Measurements from ENCODE around the gene MRGPRF. TPM values are rescaled to one million over a fixed set of nuclear protein-coding genes. Genes with fewer than 3 reads are reported as not detected.
A peak's percentile ranks its signal among the peaks of the same experiment; 100 is the strongest.
"Not testable (repeated sequence)": the region's sequence is repeated elsewhere in the genome, so short reads cannot be mapped to it uniquely, and the experiment has no call there.

MRGPRF gene
- total and polyA plus RNA-seq, 5 donors from 2014 or later: not detected

- DNase-seq (no peak), ATAC-seq (ENCODE audit: low read depth in 2 of 2) (no peak)
- Mint-ChIP-seq H3K27ac (no peak overlapping the region), H3K27me3 (peaks cover 9% of the 10 kb centered on the region), H3K4me3 (no peak overlapping the region), H3K36me3 (no peaks in the 10 kb centered on the region), H3K4me1 (no peaks in the 10 kb centered on the region), H3K9me3 (peaks cover 0 to 13% (median 0%) of the 10 kb centered on the region in 7 donors)
- Histone ChIP-seq H3K27ac (ENCODE audit: insufficient read depth, low read length, poor library complexity, severe bottlenecking) (no peak overlapping the region), H3K4me1 (ENCODE audit: control insufficient read depth, insufficient read depth, low read length, poor library complexity, severe bottlenecking) (no peaks in the 10 kb centered on the region), H3K9me3 (ENCODE audit: control insufficient read depth in 2 of 2, low read length in 2 of 2) (no peaks in the 10 kb centered on the region), H3K27me3 (ENCODE audit: control insufficient read depth, insufficient read depth, low read length) (no peaks in the 10 kb centered on the region), H3K4me3 (ENCODE audit: low read depth, low read length) (no peak overlapping the region), H3K36me3 (ENCODE audit: control insufficient read depth, insufficient read depth, low read length) (no peaks in the 10 kb centered on the region)
Measured at GRCh38 chr11:68978931-68979594, 34.0 kb downstream of the MRGPRF start.

- DNase-seq: no peak
Measured at GRCh38 chr11:68978626-68978930, 34.5 kb downstream of the MRGPRF start.

GRCh38 chr11:68977781-68978625 is 35.0 kb downstream of the MRGPRF start:
- Histone ChIP-seq H3K9me3 (ENCODE audit: control insufficient read depth in 2 of 2, low read length in 2 of 2) (no peaks in the 10 kb centered on the region), H3K27me3 (ENCODE audit: control insufficient read depth, insufficient read depth, low read length) (no peaks in the 10 kb centered on the region), H3K27ac (ENCODE audit: insufficient read depth, low read length, poor library complexity, severe bottlenecking) (no peak overlapping the region), H3K36me3 (ENCODE audit: control insufficient read depth, insufficient read depth, low read length) (no peaks in the 10 kb centered on the region), H3K4me3 (ENCODE audit: low read depth, low read length) (no peak overlapping the region), H3K4me1 (ENCODE audit: control insufficient read depth, insufficient read depth, low read length, poor library complexity, severe bottlenecking) (no peaks in the 10 kb centered on the region)
- ATAC-seq (ENCODE audit: low read depth in 2 of 2): no peak
- H3K36me3 Mint-ChIP-seq: no peaks in the 10 kb centered on the region
- no peak for DNase-seq
- no peak overlapping the region for H3K4me3 Mint-ChIP-seq
- no peak overlapping the region for H3K27ac Mint-ChIP-seq
- no peaks in the 10 kb centered on the region for H3K4me1 Mint-ChIP-seq
- peaks cover 9% of the 10 kb centered on the region for H3K27me3 Mint-ChIP-seq
- H3K9me3 Mint-ChIP-seq: peaks cover 0 to 13% (median 0%) of the 10 kb centered on the region in 7 donors

More at GRCh38 chr11:68978626-68978930, 34.5 kb downstream of the MRGPRF start:
- Mint-ChIP-seq H3K4me3 (no peak overlapping the region), H3K27me3 (peaks cover 9% of the 10 kb centered on the region), H3K9me3 (peaks cover 0 to 13% (median 0%) of the 10 kb centered on the region in 7 donors), H3K36me3 (no peaks in the 10 kb centered on the region), H3K4me1 (no peaks in the 10 kb centered on the region), H3K27ac (no peak overlapping the region)
- Histone ChIP-seq H3K4me3 (ENCODE audit: low read depth, low read length) (no peak overlapping the region), H3K27ac (ENCODE audit: insufficient read depth, low read length, poor library complexity, severe bottlenecking) (no peak overlapping the region), H3K4me1 (ENCODE audit: control insufficient read depth, insufficient read depth, low read length, poor library complexity, severe bottlenecking) (no peaks in the 10 kb centered on the region), H3K27me3 (ENCODE audit: control insufficient read depth, insufficient read depth, low read length) (no peaks in the 10 kb centered on the region), H3K9me3 (ENCODE audit: control insufficient read depth in 2 of 2, low read length in 2 of 2) (no peaks in the 10 kb centered on the region), H3K36me3 (ENCODE audit: control insufficient read depth, insufficient read depth, low read length) (no peaks in the 10 kb centered on the region)
- no peak for ATAC-seq (ENCODE audit: low read depth in 2 of 2)

- H3K27ac Mint-ChIP-seq: no peak overlapping the region
- no peaks in the 10 kb centered on the region for H3K9me3 Mint-ChIP-seq
- DNase-seq: no peak
Measured at GRCh38 chr11:68976563-68976962, 36.5 kb downstream of the MRGPRF start.

GRCh38 chr11:68976095-68976494 is 37.0 kb downstream of the MRGPRF start:
- Mint-ChIP-seq H3K27ac (no peak overlapping the region), H3K27me3 (peaks cover 9% of the 10 kb centered on the region)

More at GRCh38 chr11:68976563-68976962, 36.5 kb downstream of the MRGPRF start:
- no peaks in the 10 kb centered on the region for H3K4me1 Mint-ChIP-seq
- Histone ChIP-seq H3K9me3 (ENCODE audit: control insufficient read depth in 2 of 2, low read length in 2 of 2) (no peaks in the 10 kb centered on the region), H3K36me3 (ENCODE audit: control insufficient read depth, insufficient read depth, low read length) (no peaks in the 10 kb centered on the region), H3K27ac (ENCODE audit: insufficient read depth, low read length, poor library complexity, severe bottlenecking) (no peak overlapping the region), H3K27me3 (ENCODE audit: control insufficient read depth, insufficient read depth, low read length) (no peaks in the 10 kb centered on the region), H3K4me1 (ENCODE audit: control insufficient read depth, insufficient read depth, low read length, poor library complexity, severe bottlenecking) (no peaks in the 10 kb centered on the region), H3K4me3 (ENCODE audit: low read depth, low read length) (no peak overlapping the region)
- no peak for ATAC-seq (ENCODE audit: low read depth in 2 of 2)
- H3K36me3 Mint-ChIP-seq: peaks cover 3% of the 10 kb centered on the region
- H3K4me3 Mint-ChIP-seq: no peak overlapping the region
- peaks cover 9% of the 10 kb centered on the region for H3K27me3 Mint-ChIP-seq

GRCh38 chr11:68974421-68975194 is 38.4 kb downstream of the MRGPRF start:
- no peaks in the 10 kb centered on the region for H3K36me3 ChIP-seq (ENCODE audit: control insufficient read depth, insufficient read depth, low read length)
- Mint-ChIP-seq H3K4me1 (no peaks in the 10 kb centered on the region), H3K27ac (no peak overlapping the region), H3K4me3 (no peak overlapping the region), H3K27me3 (peaks cover 9% of the 10 kb centered on the region), H3K9me3 (no peaks in the 10 kb centered on the region), H3K36me3 (peaks cover 3% of the 10 kb centered on the region)
- ATAC-seq (ENCODE audit: low read depth in 2 of 2): no peak
- H3K4me1 ChIP-seq (ENCODE audit: control insufficient read depth, insufficient read depth, low read length, poor library complexity, severe bottlenecking): no peaks in the 10 kb centered on the region
- no peaks in the 10 kb centered on the region for H3K27me3 ChIP-seq (ENCODE audit: control insufficient read depth, insufficient read depth, low read length)
- no peak overlapping the region for H3K4me3 ChIP-seq (ENCODE audit: low read depth, low read length)
- H3K9me3 ChIP-seq (ENCODE audit: control insufficient read depth in 2 of 2, low read length in 2 of 2): no peaks in the 10 kb centered on the region
- no peak overlapping the region for H3K27ac ChIP-seq (ENCODE audit: insufficient read depth, low read length, poor library complexity, severe bottlenecking)
- DNase-seq: peak in 1 of 3 donors; percentile 29

More at GRCh38 chr11:68976095-68976494, 37.0 kb downstream of the MRGPRF start:
- no peaks in the 10 kb centered on the region for H3K9me3 ChIP-seq (ENCODE audit: control insufficient read depth in 2 of 2, low read length in 2 of 2)
- DNase-seq (no peak), ATAC-seq (ENCODE audit: low read depth in 2 of 2) (no peak)
- H3K4me1 ChIP-seq (ENCODE audit: control insufficient read depth, insufficient read depth, low read length, poor library complexity, severe bottlenecking): no peaks in the 10 kb centered on the region
- H3K9me3 Mint-ChIP-seq: no peaks in the 10 kb centered on the region
- no peak overlapping the region for H3K4me3 ChIP-seq (ENCODE audit: low read depth, low read length)
- no peak overlapping the region for H3K4me3 Mint-ChIP-seq
- no peaks in the 10 kb centered on the region for H3K36me3 ChIP-seq (ENCODE audit: control insufficient read depth, insufficient read depth, low read length)
- peaks cover 3% of the 10 kb centered on the region for H3K36me3 Mint-ChIP-seq
- H3K27ac ChIP-seq (ENCODE audit: insufficient read depth, low read length, poor library complexity, severe bottlenecking): no peak overlapping the region
- H3K27me3 ChIP-seq (ENCODE audit: control insufficient read depth, insufficient read depth, low read length): no peaks in the 10 kb centered on the region
- no peaks in the 10 kb centered on the region for H3K4me1 Mint-ChIP-seq

GRCh38 chr11:68973706-68974105 is 39.3 kb downstream of the MRGPRF start:
- H3K27me3 ChIP-seq (ENCODE audit: control insufficient read depth, insufficient read depth, low read length); H3K27ac ChIP-seq (ENCODE audit: insufficient read depth, low read length, poor library complexity, severe bottlenecking); H3K4me3 Mint-ChIP-seq; H3K9me3 ChIP-seq (ENCODE audit: control insufficient read depth in 2 of 2, low read length in 2 of 2); ATAC-seq (ENCODE audit: low read depth in 2 of 2); H3K4me3 ChIP-seq (ENCODE audit: low read depth, low read length); H3K4me1 ChIP-seq (ENCODE audit: control insufficient read depth, insufficient read depth, low read length, poor library complexity, severe bottlenecking); H3K36me3 ChIP-seq (ENCODE audit: control insufficient read depth, insufficient read depth, low read length); DNase-seq; H3K27ac Mint-ChIP-seq; H3K9me3 Mint-ChIP-seq; H3K4me1 Mint-ChIP-seq; H3K36me3 Mint-ChIP-seq; H3K27me3 Mint-ChIP-seq: not testable (repeated sequence)

Data from CD4-positive, CD25-positive, alpha-beta regulatory T cell (primary cell).